Sigmoid colon (tissue), 7 donors: ENCODE results near the gene SOX6. TPM values are rescaled to one million over a fixed set of nuclear protein-coding genes. Genes with fewer than 3 reads are reported as not detected.

Experiments used
- DNase-seq: peaks from one replicate; pipeline ENCODE4 v3.0.0-alpha.2; 2019
- H3K27ac ChIP-seq, 4 donors: fragments of 200-600 bp; sonication (generic); one replicate each; pipeline ENCODE4 v1.5.1; 2016 to 2019; ENCODE audit warnings: mild to moderate bottlenecking in 1 of 4
- H3K27me3 ChIP-seq, 3 donors: fragments of 200-600 bp; sonication (generic); one replicate each; pipeline ENCODE4 v1.5.1; 2019; ENCODE audit warnings: mild to moderate bottlenecking in 1 of 3
- H3K36me3 ChIP-seq, 4 donors: fragments of 200-600 bp; sonication (generic); one replicate each; pipeline ENCODE4 v1.5.1; 2016 to 2019
- H3K4me1 ChIP-seq, 4 donors: fragments of 200-600 bp; sonication (generic); one replicate each; pipeline ENCODE4 v1.5.1; 2017 to 2019
- H3K4me3 ChIP-seq, 4 donors: fragments of 200-600 bp; sonication (generic); one replicate each; pipeline ENCODE4 v1.5.1; 2017 to 2019; ENCODE audit warnings: mild to moderate bottlenecking in 2 of 4, moderate library complexity in 1 of 4
- H3K9me3 ChIP-seq, 4 donors: fragments of 200-600 bp in 3 of 4; sonication (generic) in 3 of 4; one replicate each; pipeline versions ENCODE4 v1.5.1 to v1.6.1; 2013 to 2019
- CTCF ChIP-seq, 4 experiments: fragments of 450-650 bp in 3 of 4; fragments of 200-600 bp in 1 of 4; IDR thresholded peaks; one replicate each; pipeline ENCODE4 v1.5.1; 2016 to 2019; ENCODE audit warnings: antibody characterized with exemption in 4 of 4, mild to moderate bottlenecking in 3 of 4, moderate library complexity in 2 of 4
- EP300 ChIP-seq, 4 donors: sonication (generic); formaldehyde crosslinking; IDR thresholded peaks; one replicate each; pipeline ENCODE4 v1.6.1; 2017; ENCODE audit warnings: antibody characterized with exemption in 4 of 4
- POLR2A ChIP-seq, 2 donors: fragments of 450-650 bp; IDR thresholded peaks; one replicate each; pipeline ENCODE4 v1.6.1; 2016; ENCODE audit warnings: antibody characterized with exemption in 2 of 2, mild to moderate bottlenecking in 2 of 2, moderate library complexity in 2 of 2
- POLR2AphosphoS5 ChIP-seq, 4 donors: sonication (generic); formaldehyde crosslinking; IDR thresholded peaks; one replicate each; pipeline ENCODE4 v1.6.1; 2017; ENCODE audit warnings: antibody characterized with exemption in 4 of 4
- WGBS, 2 donors: extraction: QIAGEN DNeasy Blood & Tissue Kit; methylation state at CpG; one replicate each; pipeline ENCODE4 v1.1.7; 2013; 5-methylcytosine and 5-hydroxymethylcytosine counted together
- intact Hi-C: fragments of 100-400 bp; cut with DNase I; formaldehyde crosslinking; loops from one replicate; pipeline ENCODE4 v1.15.1; 2023
- polyA plus RNA-seq, 3 donors: library from polyadenylated mRNA; stranded (reverse); fragments of 200-250 nt; gene quantifications; one replicate each; pipeline ENCODE4 v1.2.3, GENCODE V29; 2013
- total RNA-seq, 4 donors: library from RNA; depleted of rRNA; stranded (reverse); fragments of >200 nt; gene quantifications; one replicate each; pipeline ENCODE4 v1.1.0, GENCODE V29; 2016
- donor health status: healthy with polysubstance abuse.
- donor health status: Bipolar disorder and iron deficiency.
- donor health status: healthy.

Gene SOX6
- total and polyA plus RNA-seq, 7 donors = 0.46 to 6.1 (median 1.7) TPM

GRCh38 chr11:16089481-16089880, 266.9 kb downstream of the SOX6 start:
- TF ChIP-seq EP300 (IDR thresholded peaks at IDR 0.05) (no peak), CTCF (IDR thresholded peaks at IDR 0.05) (no peak), POLR2A (IDR thresholded peaks at IDR 0.05) (no peak)
- Histone ChIP-seq H3K27me3 (no peaks in the 10 kb centered on the region), H3K27ac (no peak overlapping the region), H3K9me3 (no peaks in the 10 kb centered on the region), H3K4me3 (no peak overlapping the region), H3K4me1 (no peaks in the 10 kb centered on the region), H3K36me3 (no peaks in the 10 kb centered on the region)
- no peak for DNase-seq
- WGBS, 2 donors = 86 to 96% methylated on average over 1 of the region's 1 CpG
- intact Hi-C loops = no loop called here

- Histone ChIP-seq H3K36me3 (no peaks in the 10 kb centered on the region), H3K4me3 (no peak overlapping the region), H3K9me3 (no peaks in the 10 kb centered on the region), H3K27me3 (no peaks in the 10 kb centered on the region), H3K27ac (no peak overlapping the region), H3K4me1 (no peaks in the 10 kb centered on the region)
- intact Hi-C loops = no loop called here
- no peak for DNase-seq
- 23 to 61% methylated on average over 1 of the region's 1 CpG for WGBS, 2 donors
- TF ChIP-seq EP300 (IDR thresholded peaks at IDR 0.05) = no peak
- TF ChIP-seq CTCF (IDR thresholded peaks at IDR 0.05) = no peak
- no peak for TF ChIP-seq POLR2A (IDR thresholded peaks at IDR 0.05)
- no peak for TF ChIP-seq POLR2AphosphoS5 (IDR thresholded peaks at IDR 0.05)
Measured at GRCh38 chr11:16088774-16089173, 267.6 kb downstream of the SOX6 start.

- no peak for DNase-seq
- Histone ChIP-seq H3K27ac (no peak overlapping the region), H3K36me3 (no peaks in the 10 kb centered on the region), H3K27me3 (no peaks in the 10 kb centered on the region), H3K4me3 (no peak overlapping the region), H3K4me1 (no peaks in the 10 kb centered on the region), H3K9me3 (no peaks in the 10 kb centered on the region)
- TF ChIP-seq EP300 (IDR thresholded peaks at IDR 0.05) = no peak
- TF ChIP-seq POLR2AphosphoS5 (IDR thresholded peaks at IDR 0.05) = no peak
- no peak for TF ChIP-seq POLR2A (IDR thresholded peaks at IDR 0.05)
- 80 to 94% methylated on average over 2 of the region's 2 CpGs for WGBS, 2 donors
- intact Hi-C loops = no loop called here
Measured at GRCh38 chr11:16087886-16088285, 268.5 kb downstream of the SOX6 start.

- Histone ChIP-seq H3K4me1 (no peaks in the 10 kb centered on the region), H3K27me3 (no peaks in the 10 kb centered on the region), H3K4me3 (no peak overlapping the region), H3K9me3 (no peaks in the 10 kb centered on the region), H3K36me3 (no peaks in the 10 kb centered on the region), H3K27ac (no peak overlapping the region)
- intact Hi-C loops = no loop called here
- WGBS, 2 donors = 84 to 88% methylated on average over 7 of the region's 7 CpGs
- TF ChIP-seq POLR2AphosphoS5 (IDR thresholded peaks at IDR 0.05) (no peak), EP300 (IDR thresholded peaks at IDR 0.05) (no peak), CTCF (IDR thresholded peaks at IDR 0.05) (no peak), POLR2A (IDR thresholded peaks at IDR 0.05) (no peak)
- no peak for DNase-seq
Measured at GRCh38 chr11:16086229-16086819, 270.0 kb downstream of the SOX6 start.

GRCh38 chr11:16082095-16083055, 274.0 kb downstream of the SOX6 start:
- Histone ChIP-seq H3K4me3 (no peak overlapping the region), H3K27ac (no peak overlapping the region), H3K9me3 (no peaks in the 10 kb centered on the region), H3K27me3 (no peaks in the 10 kb centered on the region), H3K36me3 (no peaks in the 10 kb centered on the region), H3K4me1 (no peaks in the 10 kb centered on the region)
- WGBS, 2 donors = 15 to 66% methylated on average over 2 of the region's 2 CpGs
- intact Hi-C loops = no loop called here
- TF ChIP-seq CTCF (IDR thresholded peaks at IDR 0.05) (no peak), POLR2A (IDR thresholded peaks at IDR 0.05) (no peak), POLR2AphosphoS5 (IDR thresholded peaks at IDR 0.05) (no peak), EP300 (IDR thresholded peaks at IDR 0.05) (no peak)
- DNase-seq = no peak
